Activated CD8-positive, alpha-beta memory T cell treated with anti-CD3 and anti-CD28 coated beads, Interleukin-2, amount 50 U/mL, for 24 hours (primary cell): ENCODE data around the gene PSMD7.

Experiments
- DNase-seq: peaks from one replicate; pipeline ENCODE4 v3.0.0-alpha.2; 2020; ENCODE audit errors: extremely low read depth

Gene PSMD7

GRCh38 chr16:74296432-74297144, at the start of gene PSMD7:
TSS of gene PSMD7 (plus strand) at chr16:74296814. CDS start at chr16:74296915, 101 bp downstream.
- DNase-seq, result peak; percentile 75

GRCh38 chr16:74249254-74249653, 47.4 kb upstream of the PSMD7 start:
- no peak for DNase-seq

DNA sequence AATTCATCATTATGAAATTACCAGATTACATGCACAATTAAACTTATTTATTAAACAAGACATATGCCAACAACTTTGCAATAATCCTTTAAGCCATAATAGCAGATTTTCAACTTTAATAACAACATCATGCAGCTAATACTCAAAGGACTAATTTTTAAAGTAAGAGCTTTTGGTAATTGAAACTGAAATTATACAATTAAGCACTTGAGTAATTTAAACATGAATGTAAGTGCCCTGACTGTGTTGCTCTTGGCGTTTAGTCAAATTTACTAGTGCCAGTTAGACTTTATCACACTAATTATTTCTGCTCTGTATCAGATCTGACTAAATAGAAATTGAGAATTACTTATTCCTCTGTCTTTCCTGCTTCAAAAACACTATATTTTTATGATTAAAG, 46.8 kb upstream of the PSMD7 start:
- DNase-seq, result no peak

GRCh38 chr16:74252329-74252728, 44.3 kb upstream of the PSMD7 start:
- no peak for DNase-seq

DNA sequence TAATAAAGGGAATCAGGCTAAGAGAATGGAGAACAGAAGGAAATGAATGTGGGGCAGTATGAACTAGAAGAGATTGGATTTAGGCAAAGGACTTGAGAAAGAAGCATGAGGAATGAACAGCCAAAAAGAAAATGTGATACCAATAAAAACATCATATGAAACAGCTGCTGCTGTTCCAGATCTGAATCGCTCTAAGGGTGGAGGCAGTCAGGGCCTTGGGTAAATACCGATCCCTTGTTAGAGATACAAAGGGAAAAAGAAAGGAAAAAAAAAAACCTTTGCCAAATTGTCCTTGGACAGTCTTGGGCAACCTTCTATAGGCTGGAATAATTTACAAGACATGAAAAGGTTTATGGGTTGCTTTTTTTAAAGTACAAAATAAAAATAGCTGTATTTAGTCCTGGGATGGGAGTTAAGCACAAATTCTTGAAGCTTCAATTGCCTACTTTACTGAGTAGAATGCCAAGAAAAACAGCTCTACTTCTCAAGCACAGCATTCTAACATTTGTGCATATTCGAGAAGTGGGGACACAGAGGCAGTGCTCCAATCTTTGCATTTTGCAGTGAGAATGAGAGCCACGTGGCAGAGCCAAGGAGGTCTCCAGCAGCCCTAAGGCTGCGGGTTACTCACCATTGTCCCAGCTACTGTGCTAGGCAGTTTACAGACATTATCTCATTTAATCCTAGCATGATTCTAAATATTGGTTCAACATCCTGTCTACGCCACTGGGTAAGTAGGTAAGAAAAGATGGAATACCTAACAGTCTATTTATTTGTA, 43.3 kb upstream of the PSMD7 start:
- DNase-seq, result no peak

DNA sequence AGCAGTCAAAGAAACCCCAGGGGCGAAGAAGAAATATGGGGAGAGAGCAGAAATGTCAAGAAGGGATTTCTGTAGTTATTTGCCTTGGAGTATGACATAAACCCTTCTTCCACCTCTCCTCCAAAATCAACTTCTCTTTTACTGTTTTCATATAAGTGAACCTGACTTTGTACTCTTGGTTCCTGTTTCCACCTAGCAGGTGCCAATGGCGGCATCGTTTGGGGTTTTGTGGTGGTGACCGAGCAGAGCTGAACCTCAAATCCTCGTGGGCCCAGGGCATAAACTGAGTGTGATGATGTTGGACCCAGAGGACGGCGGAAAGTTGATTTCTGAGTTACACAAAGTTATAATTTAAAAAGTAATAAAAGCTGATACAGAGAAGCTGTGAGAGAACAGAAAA, 39.6 kb upstream of the PSMD7 start:
- no peak for DNase-seq

GRCh38 chr16:74261068-74261467, 35.5 kb upstream of the PSMD7 start:
- DNase-seq, result no peak

DNA sequence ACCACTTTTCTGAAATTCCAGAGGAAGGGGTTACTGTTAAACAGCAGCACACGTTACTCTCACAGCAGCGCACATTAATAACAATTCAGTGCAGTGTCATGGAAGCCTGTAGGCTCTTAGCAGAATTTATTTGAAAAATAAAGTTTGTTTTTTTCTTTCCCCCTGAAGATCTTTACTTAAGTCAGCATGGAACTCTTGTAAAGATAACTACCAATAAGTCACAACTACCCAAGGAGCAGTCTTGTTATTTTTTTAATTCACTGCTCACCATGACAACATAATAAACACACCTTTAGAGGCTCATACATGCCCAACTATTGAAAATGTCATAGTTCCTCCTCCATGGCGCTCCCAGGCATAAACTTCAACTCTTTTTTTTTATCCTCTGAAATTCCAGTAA, 31.8 kb upstream of the PSMD7 start:
- no peak for DNase-seq

DNA sequence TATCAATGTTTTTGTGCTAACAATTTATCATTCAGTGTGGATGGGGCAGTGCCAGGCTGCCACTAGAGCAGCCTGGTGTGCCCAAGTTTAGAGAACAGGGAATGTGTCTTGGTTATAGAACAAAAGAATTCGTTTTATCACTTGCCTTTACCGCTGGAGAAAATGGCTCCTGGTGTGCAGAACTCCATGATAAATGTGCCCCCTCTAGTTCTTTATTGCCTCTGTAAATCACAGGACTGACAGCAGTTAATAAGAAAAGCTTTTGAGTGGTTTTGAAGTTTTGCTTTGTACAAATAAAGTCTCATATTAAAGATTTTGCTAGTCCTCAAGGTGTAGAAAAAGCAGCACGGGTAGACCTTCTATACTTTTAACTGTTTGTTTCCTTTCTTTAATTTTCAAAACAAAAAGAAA, 28.2 kb upstream of the PSMD7 start:
- no peak for DNase-seq

DNA sequence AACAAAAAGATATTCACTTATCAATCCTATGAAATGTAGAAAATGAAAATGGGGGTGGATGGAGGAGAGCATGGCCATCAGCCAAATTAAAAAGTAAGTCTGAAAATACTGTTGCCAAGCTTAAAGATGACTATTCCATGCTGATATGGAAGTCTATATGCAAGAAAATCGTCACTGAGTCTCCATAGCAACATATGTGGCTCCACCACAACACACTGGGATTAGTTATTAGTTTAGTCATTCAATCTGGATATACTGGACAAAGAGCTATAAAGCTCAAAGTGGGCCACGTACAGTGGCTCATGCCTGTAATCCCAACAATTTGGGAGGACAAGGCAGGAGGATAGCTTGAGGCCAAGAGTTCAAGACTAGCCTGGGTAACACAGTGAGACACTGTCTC, 24.7 kb upstream of the PSMD7 start:
- DNase-seq, result no peak

- no peak for DNase-seq
Measured at GRCh38 chr16:74275031-74275636, 21.5 kb upstream of the PSMD7 start.

DNA sequence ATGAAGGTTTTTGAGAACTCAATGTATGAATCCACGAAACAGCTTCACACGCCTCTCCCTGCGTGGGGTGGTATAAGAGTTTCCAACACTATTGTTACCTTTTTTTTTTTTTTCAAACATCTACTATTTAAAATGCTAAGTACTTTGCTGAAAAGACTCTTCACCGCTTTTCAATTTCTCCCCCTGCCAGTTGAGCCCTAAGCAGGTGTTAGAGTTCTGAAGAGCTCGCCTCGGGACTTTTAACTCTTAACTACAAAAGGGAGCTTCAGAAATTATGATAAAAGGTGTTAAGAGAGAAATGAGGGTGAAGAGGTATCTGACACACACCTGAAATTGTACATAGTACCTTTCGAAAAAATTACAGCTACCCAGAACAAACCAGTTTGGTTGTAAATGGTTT, 20.9 kb upstream of the PSMD7 start:
- DNase-seq, result no peak

DNA sequence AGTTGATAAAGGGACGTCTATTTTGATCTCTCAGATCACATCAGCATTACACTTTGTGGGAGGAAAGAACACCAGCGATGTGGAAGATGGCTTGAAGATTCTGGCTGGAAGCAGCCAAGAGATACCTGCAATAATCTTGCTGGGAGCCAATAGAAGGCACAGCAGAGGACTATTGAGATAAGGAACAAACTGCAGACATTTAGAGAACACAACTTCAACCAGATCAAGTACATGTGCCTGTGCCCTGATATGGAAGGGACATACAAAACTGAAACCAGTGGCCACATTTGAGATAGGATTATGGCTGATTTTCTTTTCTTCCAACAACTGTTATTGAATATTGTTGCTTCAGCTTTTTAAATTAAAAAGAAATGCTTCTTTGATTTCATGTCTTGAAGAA, 18.6 kb upstream of the PSMD7 start:
- no peak for DNase-seq

DNA sequence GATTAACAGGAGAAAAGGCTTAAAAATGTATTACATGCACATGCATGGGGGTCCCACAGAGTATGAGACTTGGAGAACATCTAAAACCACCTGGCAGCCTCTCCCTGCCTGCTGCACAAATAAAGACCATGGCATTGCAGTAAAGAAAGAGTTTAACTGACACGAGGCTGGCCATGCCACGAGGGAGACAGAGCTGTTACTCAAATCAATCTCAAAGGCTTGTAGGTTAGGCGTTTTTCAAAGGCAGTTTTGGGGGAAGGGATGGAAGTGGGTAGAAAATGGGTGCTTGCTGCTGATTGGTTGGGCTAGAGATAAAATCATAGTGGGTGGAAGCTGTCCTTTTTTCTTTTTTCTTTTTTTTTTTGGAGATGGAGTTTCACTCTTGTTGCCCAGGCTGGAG, 17.3 kb upstream of the PSMD7 start:
- no peak for DNase-seq

DNA sequence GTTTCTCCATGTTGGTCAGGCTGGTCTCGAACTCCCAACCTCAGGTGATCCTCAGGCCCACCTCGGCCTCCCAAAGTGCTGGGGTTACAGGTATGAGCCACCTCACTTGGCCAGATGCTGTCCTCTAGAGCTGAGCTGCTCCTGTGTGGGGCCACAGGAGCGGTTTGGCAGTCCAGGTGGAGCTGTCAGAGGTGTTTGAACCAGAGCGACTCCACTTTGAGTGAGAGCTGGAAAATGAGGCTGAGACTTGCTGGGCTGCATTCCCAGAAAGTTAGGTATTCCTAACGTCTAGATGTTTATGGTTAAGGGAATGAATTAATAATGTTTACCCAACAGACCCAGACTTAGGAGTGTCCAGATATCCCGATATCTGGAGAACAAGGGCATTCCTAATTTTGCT, 16.8 kb upstream of the PSMD7 start:
- DNase-seq, result no peak

DNA sequence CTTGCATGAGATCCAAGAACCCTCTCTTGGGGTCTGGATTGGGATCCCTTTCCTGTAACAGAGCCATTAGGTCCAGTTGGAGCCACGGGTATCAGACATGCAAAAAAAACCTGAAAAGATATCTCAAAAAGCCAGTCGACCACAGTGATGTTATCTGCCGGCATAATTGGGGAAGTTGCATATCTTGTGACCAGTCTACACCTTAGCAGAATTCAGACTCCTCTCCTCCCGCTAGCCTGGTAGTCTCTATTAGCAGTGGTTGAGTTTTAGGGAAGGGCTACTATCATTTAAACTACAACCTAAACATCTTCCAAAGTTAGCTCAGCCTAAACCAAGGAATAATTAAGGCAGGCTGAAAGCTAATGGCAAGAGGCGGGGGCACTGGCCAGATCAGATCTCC, 16.2 kb upstream of the PSMD7 start:
- DNase-seq, result no peak

GRCh38 chr16:74281300-74281699, 15.3 kb upstream of the PSMD7 start:
- no peak for DNase-seq

DNA sequence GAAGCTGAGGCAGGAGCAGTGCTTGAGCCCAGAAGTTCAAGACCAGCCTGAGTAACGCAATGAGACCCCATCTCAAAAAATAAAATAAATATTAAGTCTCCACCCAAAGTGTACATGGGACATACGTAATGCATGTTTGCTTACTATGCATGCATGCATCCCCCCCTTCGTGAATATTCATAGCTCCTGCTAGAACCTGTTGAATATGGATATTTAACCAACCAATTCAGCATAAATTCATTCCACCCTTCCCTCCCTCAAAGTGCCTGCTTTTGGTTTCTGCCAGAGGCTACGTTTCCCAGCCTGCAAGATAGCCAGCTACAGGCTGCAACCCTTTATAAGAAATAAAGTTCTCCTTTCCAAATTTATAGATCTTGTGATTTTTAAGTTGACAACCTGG, 12.9 kb upstream of the PSMD7 start:
- DNase-seq, result no peak

GRCh38 chr16:74288065-74288464, 8.5 kb upstream of the PSMD7 start:
- no peak for DNase-seq

- DNase-seq, result no peak
Measured at GRCh38 chr16:74290356-74290755, 6.3 kb upstream of the PSMD7 start.

DNA sequence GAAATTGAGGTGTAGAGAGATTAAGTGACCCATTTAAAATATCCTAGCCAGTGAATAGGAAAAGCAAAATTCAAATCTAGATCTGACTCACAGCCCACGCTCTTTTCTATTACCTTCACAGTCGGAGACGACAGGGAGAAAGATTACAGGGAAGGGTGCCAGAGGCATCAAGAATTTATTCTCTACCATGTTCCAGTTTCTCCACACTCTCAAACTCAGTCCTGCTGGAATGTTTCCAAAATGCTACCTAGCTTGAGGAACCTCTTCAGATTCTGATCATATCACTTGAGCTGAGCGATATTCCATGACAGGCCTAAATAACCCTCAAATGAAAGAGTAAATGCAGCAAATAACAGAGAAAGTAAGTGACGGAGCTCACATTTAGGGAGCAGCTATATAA, 5.4 kb upstream of the PSMD7 start:
- DNase-seq, result no peak

DNA sequence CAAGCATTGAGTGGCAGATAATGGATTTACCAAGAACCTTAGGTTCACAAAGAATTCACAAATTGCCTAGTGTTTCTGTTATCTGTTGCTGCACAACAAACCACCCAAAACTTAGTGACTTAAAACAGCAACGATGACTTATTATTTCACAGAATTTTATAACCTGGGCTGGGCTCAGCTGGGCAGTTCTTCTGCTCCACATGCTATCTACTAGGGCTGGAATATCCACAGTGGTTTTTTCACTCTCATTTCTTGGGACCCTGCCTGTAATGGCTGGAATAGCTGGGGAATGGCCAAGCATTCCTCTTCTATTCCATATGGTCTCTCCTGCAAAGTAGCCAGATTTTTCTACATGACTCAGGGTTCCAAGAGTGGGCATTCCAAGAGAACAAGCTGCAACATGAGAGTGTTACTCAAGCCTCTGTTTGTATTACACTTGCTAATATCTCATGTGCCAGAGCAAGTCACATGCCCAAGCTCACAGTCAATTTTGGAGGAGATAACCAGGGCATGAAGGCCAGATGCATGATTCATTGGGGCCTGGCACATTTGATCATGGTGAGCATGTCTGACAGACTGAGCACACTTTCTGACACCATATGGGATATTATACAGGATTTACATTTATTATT, 4.9 kb upstream of the PSMD7 start:
- DNase-seq, result no peak

DNA sequence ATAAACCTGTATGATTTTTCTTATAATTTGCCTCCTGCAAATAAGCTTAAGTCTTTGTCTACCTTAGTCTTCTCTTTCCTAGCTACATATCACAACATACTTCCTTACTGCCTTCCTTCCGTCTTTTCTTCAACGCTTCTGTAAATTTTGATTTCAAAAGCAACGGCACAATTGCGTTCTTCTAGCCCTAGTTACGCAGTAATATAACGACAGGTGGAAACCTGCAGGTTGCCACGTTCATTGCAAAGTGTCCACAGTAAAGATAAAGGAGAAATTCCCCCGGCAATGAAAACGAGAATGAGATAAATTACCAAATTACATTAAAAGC, 546 bp upstream of the PSMD7 start:
- DNase-seq, result no peak
